GM13977 (cell line): ENCODE results near the gene GTF2F1.
"Not testable (repeated sequence)": the region's sequence is repeated elsewhere in the genome, so short reads cannot be mapped to it uniquely, and the experiment has no call there.

ENCODE experiments used
- DNase-seq: peaks from one replicate; pipeline ENCODE4 v3.0.0; 2012; ENCODE audit warnings: low spot score
- in situ Hi-C: fragments of 300-500 bp; cut with MboI; formaldehyde crosslinking; loops from one replicate; pipeline ENCODE4 v1.12.0; 2022; ENCODE audit warnings: low sequenced_read_pairs, low pct_unique_long_range_greater_than_20kb, mixed read lengths, inconsistent platforms; ENCODE audit not compliant: unreplicated experiment
- TF ChIP-seq, protein P1 (sequence below): IDR thresholded peaks from 2 replicates; pipeline ENCODE4 v1.5.1; 2012; ENCODE audit warnings: mild to moderate bottlenecking, control low read depth; ENCODE audit not compliant: insufficient read depth; ENCODE audit errors: extremely low read depth, missing control alignments

Gene GTF2F1

DNA sequence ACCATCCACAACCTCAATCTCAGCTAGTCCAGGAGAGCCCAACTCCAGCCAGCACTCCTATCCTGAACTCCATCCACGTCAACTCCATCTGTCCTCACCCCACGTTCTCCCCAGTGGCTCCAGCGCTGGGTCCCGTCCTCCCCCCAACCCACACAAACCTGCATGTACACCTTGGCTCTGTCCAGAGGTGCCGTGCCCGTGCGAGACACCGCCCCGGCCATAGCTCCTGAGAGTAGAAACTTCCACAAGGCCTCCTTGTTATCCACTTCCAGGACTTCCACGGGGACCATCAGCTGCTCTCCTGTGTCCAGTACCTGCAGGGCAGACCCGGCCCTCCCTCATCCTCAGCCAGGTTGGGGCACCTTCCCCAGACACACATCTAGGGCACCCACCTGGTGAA, 38.9 kb upstream of the GTF2F1 start:
- DNase-seq: no peak
- TF ChIP-seq, protein P1, sequence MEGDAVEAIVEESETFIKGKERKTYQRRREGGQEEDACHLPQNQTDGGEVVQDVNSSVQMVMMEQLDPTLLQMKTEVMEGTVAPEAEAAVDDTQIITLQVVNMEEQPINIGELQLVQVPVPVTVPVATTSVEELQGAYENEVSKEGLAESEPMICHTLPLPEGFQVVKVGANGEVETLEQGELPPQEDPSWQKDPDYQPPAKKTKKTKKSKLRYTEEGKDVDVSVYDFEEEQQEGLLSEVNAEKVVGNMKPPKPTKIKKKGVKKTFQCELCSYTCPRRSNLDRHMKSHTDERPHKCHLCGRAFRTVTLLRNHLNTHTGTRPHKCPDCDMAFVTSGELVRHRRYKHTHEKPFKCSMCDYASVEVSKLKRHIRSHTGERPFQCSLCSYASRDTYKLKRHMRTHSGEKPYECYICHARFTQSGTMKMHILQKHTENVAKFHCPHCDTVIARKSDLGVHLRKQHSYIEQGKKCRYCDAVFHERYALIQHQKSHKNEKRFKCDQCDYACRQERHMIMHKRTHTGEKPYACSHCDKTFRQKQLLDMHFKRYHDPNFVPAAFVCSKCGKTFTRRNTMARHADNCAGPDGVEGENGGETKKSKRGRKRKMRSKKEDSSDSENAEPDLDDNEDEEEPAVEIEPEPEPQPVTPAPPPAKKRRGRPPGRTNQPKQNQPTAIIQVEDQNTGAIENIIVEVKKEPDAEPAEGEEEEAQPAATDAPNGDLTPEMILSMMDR: no peak
- in situ Hi-C loops: no loop called here

DNA sequence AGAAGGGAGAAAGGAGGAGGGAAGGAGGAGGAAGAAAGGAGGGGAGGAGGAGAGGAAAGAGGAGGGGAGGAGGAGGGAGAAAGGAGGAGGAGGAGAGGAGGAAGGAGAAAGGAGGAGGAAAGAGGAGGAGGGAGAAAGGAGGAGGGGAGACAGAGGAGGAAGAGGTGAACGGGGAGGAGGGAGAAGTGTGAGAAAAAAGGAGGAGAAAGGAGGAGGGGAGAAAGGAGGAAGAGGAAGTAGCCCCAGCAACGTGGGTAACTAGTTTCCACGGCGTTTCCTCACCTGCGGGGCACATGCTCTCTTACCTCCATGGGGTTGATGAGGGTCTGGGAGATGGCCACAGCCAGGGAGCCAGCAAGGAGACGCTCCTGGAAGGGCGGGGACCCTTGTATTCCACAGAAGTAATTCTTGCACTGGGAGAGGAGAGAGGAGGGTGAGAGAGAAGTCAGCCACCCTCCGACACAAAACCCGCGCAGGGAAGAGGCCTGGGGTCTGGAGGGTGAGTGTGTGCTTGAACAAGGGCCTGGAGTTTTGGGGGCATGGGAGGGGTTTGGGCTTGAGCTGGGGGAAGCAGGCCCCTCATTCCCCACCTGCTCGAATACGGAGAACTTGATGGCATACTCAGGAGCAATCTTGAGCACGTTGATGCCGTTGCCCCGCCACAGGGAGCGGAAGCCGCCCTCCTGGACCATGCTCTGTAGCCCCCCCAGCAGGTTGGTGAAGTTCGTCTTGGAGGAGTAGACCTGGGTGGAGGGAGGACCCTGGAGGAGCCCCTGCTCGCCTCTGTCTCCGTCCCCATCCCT, 36.7 kb upstream of the GTF2F1 start:
- DNase-seq: no peak
- in situ Hi-C loops: no loop called here
- TF ChIP-seq, protein P1: no peak

DNA sequence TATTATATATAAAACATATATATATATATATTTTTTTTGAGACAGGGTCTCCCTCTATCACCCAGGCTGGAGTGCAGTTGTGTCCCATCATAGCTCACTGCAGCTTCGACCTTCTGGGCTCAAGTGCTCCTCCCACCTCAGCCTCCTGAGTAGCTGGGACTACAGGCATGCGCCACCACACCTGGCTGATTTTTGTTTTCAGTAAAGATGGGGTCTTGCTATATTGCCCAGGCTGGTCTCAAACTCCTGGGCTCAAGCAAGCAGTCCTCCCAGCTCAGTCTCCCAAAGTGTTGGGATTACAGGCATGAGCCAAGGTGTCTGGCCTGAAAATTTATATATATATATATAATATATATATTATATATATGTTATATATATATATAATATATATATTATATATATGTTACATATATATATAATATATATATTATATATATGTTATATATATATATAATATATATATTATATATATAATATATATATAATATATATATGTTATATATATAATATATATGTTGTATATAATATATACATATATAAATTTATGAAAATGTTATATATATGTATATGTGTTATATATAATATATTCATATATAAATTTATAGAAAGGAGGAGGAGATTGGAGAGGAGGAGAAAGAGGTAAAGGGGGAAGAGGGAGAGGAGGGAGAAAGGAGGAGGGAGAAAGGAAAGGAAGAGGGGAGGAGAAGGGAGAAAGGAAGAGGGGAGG, 35.9 kb upstream of the GTF2F1 start:
- in situ Hi-C loops, DNase-seq: not testable (repeated sequence)

DNA sequence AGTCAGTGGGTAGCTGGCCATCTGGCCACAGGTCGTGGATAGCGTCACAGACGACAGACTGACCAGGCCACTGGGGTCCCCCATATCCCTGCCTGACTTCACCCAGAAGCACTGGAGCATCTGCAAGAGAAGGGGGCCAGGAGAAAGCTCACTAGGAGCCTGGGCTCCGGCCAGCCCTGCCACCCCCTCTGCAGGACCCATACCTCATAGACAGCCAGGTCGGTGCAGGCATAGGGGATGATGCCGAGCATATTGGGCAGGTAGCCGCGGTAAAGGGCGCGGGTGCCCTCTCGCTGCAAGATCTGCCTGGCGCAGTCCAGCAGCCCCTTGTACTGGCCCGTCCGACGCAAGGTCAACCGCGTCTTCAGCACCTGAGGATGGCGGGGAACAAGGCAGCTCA, 34.2 kb upstream of the GTF2F1 start:
- in situ Hi-C loops: no loop called here
- TF ChIP-seq, protein P1: no peak
- no peak for DNase-seq

DNA sequence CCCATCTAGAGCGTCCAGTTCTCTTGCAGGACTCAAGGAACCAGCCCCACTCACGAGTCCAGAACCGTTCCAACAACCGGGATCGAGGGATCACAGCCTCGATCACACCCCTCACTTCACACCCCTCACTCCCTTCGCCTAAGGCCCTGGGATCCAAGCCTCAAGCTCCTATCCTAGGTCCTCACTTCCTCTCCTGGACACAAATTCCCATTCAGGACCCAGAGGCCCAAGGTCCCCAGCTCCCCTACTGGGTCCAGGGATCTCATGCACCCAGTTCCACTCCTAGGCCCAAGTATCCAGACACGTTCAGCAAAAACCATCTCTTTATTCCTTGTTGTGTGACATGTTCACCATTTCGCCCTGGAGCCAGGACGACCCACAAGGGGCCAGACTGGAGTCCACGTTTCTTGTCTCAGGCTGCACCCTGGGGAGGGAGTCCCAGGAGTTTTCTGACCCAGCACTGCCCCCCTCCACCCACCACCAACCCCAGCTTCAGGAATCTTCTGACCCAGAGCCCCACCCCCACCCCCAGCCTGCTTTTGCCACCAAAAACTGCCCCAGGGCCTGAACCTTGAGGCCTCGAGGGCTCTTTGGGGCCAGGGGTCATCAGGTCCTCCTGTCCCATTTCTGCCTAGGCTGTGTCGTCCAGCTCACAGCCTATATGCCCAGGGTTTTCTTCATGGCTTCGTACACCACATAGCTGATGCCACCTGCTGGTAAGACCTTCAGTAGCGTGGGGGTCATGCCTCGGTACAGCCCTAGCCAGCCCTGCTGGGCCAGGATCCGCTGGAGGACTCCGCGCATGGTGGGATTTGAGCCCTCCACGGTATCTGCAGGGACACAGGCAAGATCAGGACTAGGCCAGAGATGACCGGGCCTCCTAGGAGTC, 33.0 kb upstream of the GTF2F1 start:
- in situ Hi-C loops: no loop called here
- TF ChIP-seq, protein P1: no peak
- DNase-seq: no peak

DNA sequence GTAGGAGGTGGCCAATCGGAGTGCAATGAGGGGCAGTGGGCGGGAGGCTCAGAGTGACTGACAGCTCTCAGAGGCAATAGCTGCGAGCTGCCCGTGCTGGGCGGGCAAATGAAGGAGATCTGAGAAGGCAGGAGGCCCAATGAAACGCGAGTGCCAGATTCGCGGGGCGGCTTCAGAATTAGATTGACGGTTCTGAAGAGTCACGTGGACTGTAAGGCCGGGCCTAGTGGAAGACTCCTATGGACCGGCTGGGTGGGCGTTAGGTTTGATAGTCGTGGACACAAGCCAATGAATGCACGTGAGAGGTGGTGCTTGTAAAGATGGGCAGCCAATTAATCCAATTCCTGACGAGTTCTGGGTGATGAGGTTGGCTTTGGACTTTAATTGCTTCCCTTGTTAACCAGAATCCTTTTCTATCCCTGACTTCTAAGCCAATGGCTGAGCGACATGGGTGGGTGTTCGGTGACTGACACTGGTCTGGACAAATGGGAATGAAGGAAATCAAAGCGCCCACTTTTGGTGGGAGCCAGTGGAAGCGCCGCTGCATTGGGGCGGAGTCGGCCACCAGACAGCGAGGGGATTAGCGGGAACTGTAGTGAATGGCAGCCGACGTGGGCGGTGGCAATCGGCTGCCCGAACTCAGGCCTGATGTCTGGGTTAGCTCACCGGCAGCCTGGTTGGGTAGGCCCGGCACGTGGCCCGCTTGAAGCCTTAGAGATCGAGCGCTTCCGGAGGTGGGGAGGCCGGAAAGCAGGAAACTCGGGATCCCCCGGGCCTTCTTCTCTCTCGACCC, 32.2 kb upstream of the GTF2F1 start:
- in situ Hi-C loops: no loop called here
- DNase-seq: peak; percentile 100
- TF ChIP-seq, protein P1: no peak
